ENCODE data around the gene CDH18.

DNA sequence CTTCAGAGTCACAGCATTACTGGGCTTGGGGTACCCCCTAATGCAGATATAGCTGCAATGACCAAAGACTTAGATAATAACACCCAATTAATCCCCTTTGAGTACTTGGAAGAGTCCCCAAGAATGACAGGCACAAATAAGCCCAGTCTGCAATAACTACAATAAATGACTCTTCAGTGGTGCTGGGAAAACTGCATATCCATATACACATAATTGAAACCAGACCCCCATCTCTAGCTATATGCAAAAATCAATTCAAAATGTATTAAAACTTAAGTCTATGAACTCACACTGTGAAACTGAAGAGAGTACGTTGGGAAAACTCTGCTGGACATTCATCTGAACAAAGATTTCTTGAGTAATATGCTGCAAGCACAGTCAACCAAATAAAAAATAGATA is 422.5 kb downstream of the CDH18 start:
- TF ChIP-seq EZH2 (IDR thresholded peaks at IDR 0.05; ENCODE audit: insufficient read depth, poor library complexity, severe bottlenecking) (no peak), EZH2phosphoT487 (IDR thresholded peaks at IDR 0.05; ENCODE audit: insufficient read depth, low read depth) (no peak)

All from GM23248 (cell line).